Measurements from ENCODE around the gene SYNPR.

The SYNPR gene

GRCh38 chr3:63473641-63474166 is 195.6 kb downstream of the SYNPR start:
- DNase-seq (ENCODE audit: low spot score) = no peak

GRCh38 chr3:63474828-63475518 is 196.9 kb downstream of the SYNPR start:
- no peak for DNase-seq (ENCODE audit: low spot score)

GRCh38 chr3:63477494-63478129 is 199.5 kb downstream of the SYNPR start:
- DNase-seq (ENCODE audit: low spot score) = no peak

GRCh38 chr3:63478990-63479660 is 201.0 kb downstream of the SYNPR start:
- DNase-seq (ENCODE audit: low spot score) = no peak

GRCh38 chr3:63479661-63480035 is 201.5 kb downstream of the SYNPR start:
- no peak for DNase-seq (ENCODE audit: low spot score)

- no peak for DNase-seq (ENCODE audit: low spot score)
Observed at GRCh38 chr3:63481627-63482026, 203.5 kb downstream of the SYNPR start.

GRCh38 chr3:63482341-63482740 is 204.2 kb downstream of the SYNPR start:
- DNase-seq (ENCODE audit: low spot score) = no peak

- no peak for DNase-seq (ENCODE audit: low spot score)
Observed at GRCh38 chr3:63492464-63492863, 214.4 kb downstream of the SYNPR start.

GRCh38 chr3:63493101-63493500 is 215.0 kb downstream of the SYNPR start:
- no peak for DNase-seq (ENCODE audit: low spot score)

- no peak for DNase-seq (ENCODE audit: low spot score)
Observed at GRCh38 chr3:63494646-63495045, 216.5 kb downstream of the SYNPR start.

GRCh38 chr3:63497641-63498040 is 219.5 kb downstream of the SYNPR start:
- DNase-seq (ENCODE audit: low spot score) = no peak

GRCh38 chr3:63500196-63500595 is 222.1 kb downstream of the SYNPR start:
- no peak for DNase-seq (ENCODE audit: low spot score)

GRCh38 chr3:63508305-63508704 is 230.2 kb downstream of the SYNPR start:
- DNase-seq (ENCODE audit: low spot score) = no peak

- DNase-seq (ENCODE audit: low spot score) = no peak
Observed at GRCh38 chr3:63508771-63509170, 230.7 kb downstream of the SYNPR start.

- DNase-seq (ENCODE audit: low spot score) = no peak
Observed at GRCh38 chr3:63513791-63514190, 235.7 kb downstream of the SYNPR start.

GRCh38 chr3:63514678-63515077 is 236.6 kb downstream of the SYNPR start:
- no peak for DNase-seq (ENCODE audit: low spot score)

GRCh38 chr3:63519426-63519825 is 241.3 kb downstream of the SYNPR start:
- no peak for DNase-seq (ENCODE audit: low spot score)

- DNase-seq (ENCODE audit: low spot score) = no peak
Observed at GRCh38 chr3:63521657-63522056, 243.5 kb downstream of the SYNPR start.

GRCh38 chr3:63523100-63523499 is 245.0 kb downstream of the SYNPR start:
- DNase-seq (ENCODE audit: low spot score) = no peak

GRCh38 chr3:63528325-63529000 is 250.4 kb downstream of the SYNPR start:
- DNase-seq (ENCODE audit: low spot score) = no peak

- no peak for DNase-seq (ENCODE audit: low spot score)
Observed at GRCh38 chr3:63532521-63532920, 254.4 kb downstream of the SYNPR start.

GRCh38 chr3:63538919-63539318 is 260.8 kb downstream of the SYNPR start:
- no peak for DNase-seq (ENCODE audit: low spot score)

GRCh38 chr3:63555767-63556166 is 277.7 kb downstream of the SYNPR start:
- DNase-seq (ENCODE audit: low spot score) = no peak
